Heart right ventricle (tissue), 16 donors: Measurements from ENCODE around the gene TPMT. TPM values are rescaled to one million over a fixed set of nuclear protein-coding genes. Genes with fewer than 3 reads are reported as not detected.

Source experiments
- ATAC-seq, 8 donors: fragments of 200-7000 bp; cut with Tn5 transposase; one replicate each; pipeline ENCODE4 v1.9.1; 2020; ENCODE audit warnings: mild to moderate bottlenecking in 8 of 8, moderate library complexity in 8 of 8, moderate number of reproducible peaks in 1 of 8
- DNase-seq, 2 donors: peaks; one replicate each; pipeline ENCODE4 v3.0.0-alpha.2; 2020
- H3K27ac ChIP-seq, 10 donors: fragments of 200-600 bp; sonication (generic) in 2 of 10; one replicate each; pipeline versions ENCODE4 v1.5.0 to v1.8.0; 2020 to 2022; ENCODE audit warnings: mild to moderate bottlenecking in 3 of 10
- H3K27me3 ChIP-seq, 7 donors: fragments of 200-600 bp; one replicate each; pipeline ENCODE4 v1.8.0; 2021 to 2022; ENCODE audit warnings: mild to moderate bottlenecking in 2 of 7
- H3K36me3 ChIP-seq, 9 donors: fragments of 200-600 bp; sonication (generic) in 1 of 9; one replicate each; pipeline versions ENCODE4 v1.5.0 to v1.8.0; 2020 to 2022; ENCODE audit warnings: mild to moderate bottlenecking in 2 of 9
- H3K4me1 ChIP-seq, 9 donors: fragments of 200-600 bp; sonication (generic) in 1 of 9; one replicate each; pipeline versions ENCODE4 v1.5.0 to v1.8.0; 2020 to 2022; ENCODE audit warnings: mild to moderate bottlenecking in 4 of 9
- H3K4me3 ChIP-seq, 10 donors: fragments of 200-600 bp; sonication (generic) in 2 of 10; one replicate each; pipeline versions ENCODE4 v1.5.0 to v1.8.0; 2020 to 2022; ENCODE audit warnings: mild to moderate bottlenecking in 7 of 10, moderate library complexity in 2 of 10
- H3K9me3 ChIP-seq, 11 donors: fragments of 200-600 bp in 10 of 11; sonication (generic) in 2 of 11; one replicate each; pipeline versions ENCODE4 v1.5.0 to v1.8.0; 2013 to 2022; ENCODE audit warnings: mild to moderate bottlenecking in 2 of 11, control low read depth in 1 of 11, moderate library complexity in 1 of 11
- WGBS, 2 donors: extraction: QIAGEN DNeasy Blood & Tissue Kit; methylation state at CpG; one replicate each; pipeline ENCODE4 v1.1.7; 2013; ENCODE audit warnings: inconsistent platforms in 1 of 2; 5-methylcytosine and 5-hydroxymethylcytosine counted together
- intact Hi-C, 10 donors: fragments of 100-400 bp; cut with DNase I; formaldehyde crosslinking; loops; one replicate each; pipeline versions ENCODE4 v1.11.1 to v1.14.2; 2022
- polyA plus RNA-seq, 2 donors: library from polyadenylated mRNA; stranded (reverse); fragments of 200-250 nt; gene quantifications; one replicate each; pipeline ENCODE4 v1.2.3, GENCODE V29; 2013
- total RNA-seq, 10 donors: library from RNA; stranded (reverse); fragmentation: NEBNext Ultra II Directional in 3 of 10; extraction: Animal tissue kit (Norgen Biotek cat#: 25700) in 3 of 10; gene quantifications; one replicate each; pipeline versions ENCODE4 v1.2.1 to v1.2.4, GENCODE V29; 2021 to 2023
- TF ChIP-seq, protein P1 (sequence below), 9 donors: fragments of 200-600 bp; sonication (generic) in 2 of 9; IDR thresholded peaks; one replicate each; pipeline versions ENCODE4 v1.5.0 to v1.8.0; 2021 to 2022; ENCODE audit warnings: antibody characterized with exemption in 9 of 9, mild to moderate bottlenecking in 5 of 9, moderate library complexity in 1 of 9
- donor health status: Arrhythmogenic right ventricular cardiomyopathy.
- donor health status: ischemic (EF 13 %, LVEDD 7.1; RV severe dilation, severe dysfunction).
- donor health status: healthy with polysubstance abuse.
- donor health status: DM: no; HTN: yes; CAD: no.
- donor health status: DM: no; HTN: no; CAD: no.
- donor health status: ischemic (EF 25% LVEDD 6.9; RV normal size, moderate dysfunction).
- donor health status: ischemic (EF 25% LVEDD 5.7; RV mildly dilated, moderate dysfunction).
- donor health status: healthy.
- donor health status: DM: yes; HTN: yes; CAD: no.
- donor health status: Ischemic cardiomyopathy.
- donor health status: ischemic (EF 35%, LVEDD 5.7; RV mildly dilated, moderate dysfunction).
- donor health status: nonischemic (EF 11% LVEDD 7.7; RV severe dilation, severe dysfunction).
- donor health status: DM: yes; HTN: yes; CAD: no.
- donor health status: PGD.
- donor health status: ischemic (EF 29% LVEDD 5.4; RV normal size, mild dysfunction).
- donor health status: nonischemic (EF 23%, LVEDD 6.1; RV moderate dilation, normal function).

TPMT gene
- total and polyA plus RNA-seq, 12 donors = 10.2 to 16.0 (median 13.0) TPM

- 70 to 73% methylated on average over 4 of the region's 4 CpGs for WGBS, 2 donors
- peaks cover 0 to 36% (median 5%) of the 10 kb centered on the region in 9 donors for H3K4me1 ChIP-seq
- H3K36me3 ChIP-seq = peaks cover 0 to 52% (median 3%) of the 10 kb centered on the region in 9 donors
- H3K9me3 ChIP-seq = no peaks in the 10 kb centered on the region
- DNase-seq (no peak), ATAC-seq (no peak)
- H3K4me3 ChIP-seq = no peak overlapping the region
- intact Hi-C loops = loop anchor here in 1 of 10 donors (10.0 kb wide), 1 partner anchor 321 kb away; no protein-coding TSS in a partner anchor
- H3K27ac ChIP-seq = no peak overlapping the region
- no peaks in the 10 kb centered on the region for H3K27me3 ChIP-seq
- TF ChIP-seq, protein P1, sequence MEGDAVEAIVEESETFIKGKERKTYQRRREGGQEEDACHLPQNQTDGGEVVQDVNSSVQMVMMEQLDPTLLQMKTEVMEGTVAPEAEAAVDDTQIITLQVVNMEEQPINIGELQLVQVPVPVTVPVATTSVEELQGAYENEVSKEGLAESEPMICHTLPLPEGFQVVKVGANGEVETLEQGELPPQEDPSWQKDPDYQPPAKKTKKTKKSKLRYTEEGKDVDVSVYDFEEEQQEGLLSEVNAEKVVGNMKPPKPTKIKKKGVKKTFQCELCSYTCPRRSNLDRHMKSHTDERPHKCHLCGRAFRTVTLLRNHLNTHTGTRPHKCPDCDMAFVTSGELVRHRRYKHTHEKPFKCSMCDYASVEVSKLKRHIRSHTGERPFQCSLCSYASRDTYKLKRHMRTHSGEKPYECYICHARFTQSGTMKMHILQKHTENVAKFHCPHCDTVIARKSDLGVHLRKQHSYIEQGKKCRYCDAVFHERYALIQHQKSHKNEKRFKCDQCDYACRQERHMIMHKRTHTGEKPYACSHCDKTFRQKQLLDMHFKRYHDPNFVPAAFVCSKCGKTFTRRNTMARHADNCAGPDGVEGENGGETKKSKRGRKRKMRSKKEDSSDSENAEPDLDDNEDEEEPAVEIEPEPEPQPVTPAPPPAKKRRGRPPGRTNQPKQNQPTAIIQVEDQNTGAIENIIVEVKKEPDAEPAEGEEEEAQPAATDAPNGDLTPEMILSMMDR (IDR thresholded peaks at IDR 0.05) = no peak
Measured at GRCh38 chr6:18183766-18184165, 28.9 kb upstream of the TPMT start.

DNA sequence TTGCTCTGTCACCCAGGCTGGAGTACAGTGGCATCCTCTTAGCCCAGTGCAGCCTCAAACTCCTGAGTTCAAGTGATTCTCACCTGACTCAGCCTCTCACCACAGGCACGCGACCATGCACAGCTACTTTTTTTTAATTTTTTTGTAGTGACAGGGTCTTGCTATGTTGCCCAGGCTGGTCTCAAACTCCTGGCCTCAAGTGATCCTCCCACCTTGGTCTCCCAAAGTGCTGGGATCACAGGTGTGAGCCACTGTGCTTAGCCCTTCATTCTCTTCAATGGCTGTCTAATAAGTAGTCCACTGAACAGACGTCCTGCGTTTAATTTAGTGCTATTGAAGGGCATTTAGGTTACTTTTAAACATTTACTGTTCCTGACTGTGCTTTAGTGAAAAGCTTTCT lies 27.7 kb upstream of the TPMT start:
- ATAC-seq (no peak), DNase-seq (no peak)
- TF ChIP-seq, protein P1 (IDR thresholded peaks at IDR 0.05) = no peak
- no peak overlapping the region for H3K27ac ChIP-seq
- no peak overlapping the region for H3K4me3 ChIP-seq
- H3K27me3 ChIP-seq = no peaks in the 10 kb centered on the region
- intact Hi-C loops = loop anchor here in 1 of 10 donors (10.0 kb wide), 1 partner anchor 322 kb away; no protein-coding TSS in a partner anchor
- peaks cover 0 to 47% (median 5%) of the 10 kb centered on the region in 9 donors for H3K4me1 ChIP-seq
- H3K9me3 ChIP-seq = no peaks in the 10 kb centered on the region
- H3K36me3 ChIP-seq = peaks cover 0 to 41% (median 0%) of the 10 kb centered on the region in 9 donors
- 78 to 96% methylated on average over 4 of the region's 4 CpGs for WGBS, 2 donors

DNA sequence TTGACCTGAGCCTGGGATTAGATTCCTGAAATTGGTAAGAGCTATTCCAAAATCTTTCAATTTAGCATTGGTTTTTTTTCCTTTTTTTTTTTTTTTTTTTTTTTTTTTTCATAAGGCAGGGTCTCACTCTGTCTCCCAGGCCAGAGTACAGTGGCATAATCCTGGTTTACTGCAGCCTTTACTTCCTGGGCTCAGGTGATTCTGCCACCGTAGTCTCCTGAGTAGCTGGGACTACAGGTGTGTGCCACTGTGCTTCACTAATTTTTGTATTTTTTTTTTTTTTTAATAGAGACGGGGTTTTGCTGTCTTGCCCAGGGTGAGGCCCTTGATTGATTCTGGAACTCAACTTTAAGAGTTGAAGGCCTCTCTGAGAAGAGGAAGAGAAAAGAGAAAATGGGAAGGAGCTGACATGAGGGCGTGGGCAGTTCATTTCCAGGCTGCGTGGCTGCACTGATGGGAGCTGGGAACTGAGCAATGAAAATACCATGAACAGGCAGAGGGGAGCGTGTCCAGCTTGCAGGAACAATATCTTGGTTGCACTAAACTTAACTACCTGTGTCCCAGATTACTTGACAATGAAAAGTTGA lies 25.0 kb upstream of the TPMT start:
- DNase-seq (peak in 1 of 2 donors; percentile 10), ATAC-seq (peak in 6 of 8 donors; percentile 34 to 76 (median 48))
- Histone ChIP-seq H3K27ac (peak overlapping the region in 1 of 10 donors; percentile 71), H3K4me1 (peaks cover 0 to 45% (median 0%) of the 10 kb centered on the region in 9 donors), H3K27me3 (no peaks in the 10 kb centered on the region), H3K9me3 (peaks cover 0 to 9% (median 0%) of the 10 kb centered on the region in 11 donors), H3K4me3 (no peak overlapping the region), H3K36me3 (peaks cover 0 to 29% (median 0%) of the 10 kb centered on the region in 9 donors)
- 86 to 93% methylated on average over 5 of the region's 5 CpGs for WGBS, 2 donors
- TF ChIP-seq, protein P1 (IDR thresholded peaks at IDR 0.05) = no peak
- intact Hi-C loops = loop anchor here in 1 of 10 donors (10.0 kb wide), 1 partner anchor 325 kb away; no protein-coding TSS in a partner anchor

GRCh38 chr6:18178960-18179615 lies 24.2 kb upstream of the TPMT start:
- intact Hi-C loops = no loop called here
- Histone ChIP-seq H3K27me3 (no peaks in the 10 kb centered on the region), H3K36me3 (peaks cover 0 to 33% (median 0%) of the 10 kb centered on the region in 9 donors), H3K9me3 (peaks cover 0 to 9% (median 0%) of the 10 kb centered on the region in 11 donors), H3K4me1 (peaks cover 0 to 45% (median 0%) of the 10 kb centered on the region in 9 donors), H3K4me3 (no peak overlapping the region), H3K27ac (peak overlapping the region in 1 of 10 donors; percentile 71)
- TF ChIP-seq, protein P1 (IDR thresholded peaks at IDR 0.05) = no peak
- WGBS, 2 donors = 89% methylated on average over 3 of the region's 3 CpGs
- ATAC-seq (no peak), DNase-seq (no peak)
